ENCODE measurements around the gene ZFP62.
A peak's percentile ranks its signal among the peaks of the same experiment; 100 is the strongest.
"Not testable (repeated sequence)": the region's sequence is repeated elsewhere in the genome, so short reads cannot be mapped to it uniquely, and the experiment has no call there.

Gene ZFP62

GRCh38 chr5:180860887-180861822 is at the start of gene ZFP62:
ZFP62 (minus strand) TSS chr5:180861276; CDS start chr5:180861219, 57 bp downstream.
- peak; percentile 70 for DNase-seq (ENCODE audit: low read depth, low spot score)

GRCh38 chr5:180910735-180911134 is 49.7 kb upstream of the ZFP62 start:
- no peak for DNase-seq (ENCODE audit: low read depth, low spot score)

DNA sequence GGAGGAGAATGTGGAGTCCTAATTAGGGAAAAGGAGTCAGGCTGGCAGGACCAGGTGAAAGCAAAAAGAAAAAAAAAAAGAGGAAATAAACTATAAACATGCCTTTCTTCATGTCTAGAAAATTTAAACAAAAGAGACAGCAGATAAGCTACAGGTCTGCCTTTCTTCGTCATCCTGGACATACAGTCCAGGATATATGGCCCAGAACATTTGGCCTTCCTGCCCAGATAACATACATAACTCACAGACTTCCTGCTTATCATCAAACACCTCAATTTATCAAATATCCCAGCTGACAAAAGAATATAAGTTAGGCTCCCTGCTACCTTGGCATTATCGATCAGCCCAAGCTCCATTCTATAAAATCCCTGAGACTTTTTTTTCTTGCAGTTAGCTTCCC is 49.1 kb upstream of the ZFP62 start:
- DNase-seq (ENCODE audit: low read depth, low spot score): no peak

DNA sequence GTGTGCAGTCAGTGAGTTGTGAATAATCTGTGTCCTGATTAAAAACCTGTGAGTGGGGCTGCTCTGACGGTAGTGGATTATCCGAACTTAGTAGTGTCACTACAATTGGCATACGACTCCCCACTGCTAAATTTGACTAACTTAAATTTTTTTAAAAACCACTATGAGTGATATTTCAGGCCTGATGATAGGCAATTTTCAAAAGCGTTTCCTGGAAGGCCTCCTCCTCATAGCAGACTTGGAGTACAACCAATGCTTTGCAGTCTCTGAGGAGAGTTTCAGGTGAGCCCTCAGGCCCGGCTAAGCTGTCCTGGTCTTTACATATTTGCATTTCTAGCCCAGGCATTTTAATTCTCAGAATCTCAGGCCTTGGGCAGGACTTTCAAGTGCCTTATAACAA is 48.7 kb upstream of the ZFP62 start:
- DNase-seq (ENCODE audit: low read depth, low spot score): no peak

GRCh38 chr5:180908998-180909731 is 48.1 kb upstream of the ZFP62 start:
- DNase-seq (ENCODE audit: low read depth, low spot score): no peak

DNA sequence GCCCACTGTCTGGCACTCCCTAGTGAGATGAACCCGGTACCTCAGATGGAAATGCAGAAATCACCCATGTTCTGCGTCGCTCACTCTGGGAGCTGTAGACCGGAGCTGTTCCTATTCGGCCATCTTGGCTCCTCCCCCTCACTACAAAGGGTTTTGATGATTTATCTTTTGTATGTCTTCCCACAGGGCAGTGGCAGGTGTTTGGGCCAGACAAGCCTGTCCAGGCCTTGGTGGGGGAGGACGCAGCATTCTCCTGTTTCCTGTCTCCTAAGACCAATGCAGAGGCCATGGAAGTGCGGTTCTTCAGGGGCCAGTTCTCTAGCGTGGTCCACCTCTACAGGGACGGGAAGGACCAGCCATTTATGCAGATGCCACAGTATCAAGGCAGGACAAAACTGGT is 47.3 kb upstream of the ZFP62 start:
- no peak for DNase-seq (ENCODE audit: low read depth, low spot score)

GRCh38 chr5:180901319-180902009 is 40.4 kb upstream of the ZFP62 start:
- no peak for DNase-seq (ENCODE audit: low read depth, low spot score)

DNA sequence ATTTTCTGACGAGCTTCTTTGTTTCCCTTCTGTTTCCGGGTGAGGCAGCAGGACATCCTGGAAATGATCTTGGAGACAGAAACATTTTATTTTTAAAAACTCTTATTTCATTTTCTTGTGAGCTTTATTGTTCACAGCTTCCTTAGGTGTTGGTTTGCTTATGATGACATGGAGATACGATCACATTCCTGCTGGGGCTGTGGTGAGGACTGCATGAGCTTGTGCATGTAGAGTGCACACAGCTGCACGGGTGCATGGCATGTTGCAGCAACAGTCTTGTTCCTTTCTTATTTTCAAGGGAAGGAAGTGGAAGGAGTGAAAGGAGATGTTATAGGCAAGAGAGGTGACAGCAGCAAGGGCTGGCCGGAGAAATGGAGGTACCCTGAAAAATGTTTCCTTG is 39.1 kb upstream of the ZFP62 start:
- no peak for DNase-seq (ENCODE audit: low read depth, low spot score)

DNA sequence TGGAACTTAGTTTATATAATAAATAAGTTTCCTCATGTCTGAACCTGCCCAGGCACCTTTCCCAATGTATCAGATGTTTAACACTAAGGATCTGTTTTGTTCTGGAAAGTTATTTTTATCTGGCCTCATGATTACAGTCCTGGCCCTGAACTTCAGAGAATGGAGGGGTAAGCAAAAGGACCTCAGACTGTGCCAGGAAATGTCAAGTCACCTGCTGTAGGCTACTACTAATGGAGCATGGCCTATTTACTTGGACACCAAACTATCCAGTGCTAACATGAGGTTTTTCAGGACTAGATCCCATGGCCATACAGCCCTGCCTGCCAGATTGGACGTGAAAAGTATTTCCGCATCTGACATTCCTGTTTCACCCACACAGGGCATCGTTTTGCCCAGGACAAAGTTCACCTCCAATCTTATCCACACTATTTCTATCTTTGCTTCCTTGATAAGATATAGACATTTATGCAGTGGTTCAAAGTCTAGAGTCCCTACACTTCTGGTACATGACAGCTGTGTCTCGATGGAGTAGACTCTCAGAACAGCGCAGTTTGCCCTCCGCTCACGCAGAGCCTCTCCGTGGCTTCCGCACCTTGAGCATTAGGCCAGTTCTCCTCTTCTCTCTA is 37.7 kb upstream of the ZFP62 start, which contains the start of gene BTNL8:
Gene BTNL8 (plus strand): TSS at position 539 of the 626 bp plus-strand sequence. CDS start 152 bp downstream, outside the sequence.
- DNase-seq (ENCODE audit: low read depth, low spot score): no peak

DNA sequence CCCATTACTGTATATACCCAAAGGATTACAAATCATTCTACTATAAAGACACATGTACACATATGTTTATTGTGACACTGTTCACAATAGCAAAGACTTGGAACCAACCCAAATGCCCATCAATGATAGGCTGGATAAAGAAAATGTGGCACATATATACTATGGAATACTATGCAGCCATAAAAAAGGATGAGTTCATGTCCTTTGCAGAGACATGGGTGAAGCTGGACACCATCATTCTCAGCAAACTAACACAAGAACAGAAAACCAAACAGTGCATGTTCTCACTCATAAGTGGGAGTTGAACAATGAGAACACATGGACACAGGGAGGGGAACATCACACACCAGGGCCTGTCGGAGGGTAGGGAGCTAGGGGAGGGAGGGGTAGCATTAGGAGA is 34.3 kb upstream of the ZFP62 start:
- not testable (repeated sequence) for DNase-seq (ENCODE audit: low read depth, low spot score)

DNA sequence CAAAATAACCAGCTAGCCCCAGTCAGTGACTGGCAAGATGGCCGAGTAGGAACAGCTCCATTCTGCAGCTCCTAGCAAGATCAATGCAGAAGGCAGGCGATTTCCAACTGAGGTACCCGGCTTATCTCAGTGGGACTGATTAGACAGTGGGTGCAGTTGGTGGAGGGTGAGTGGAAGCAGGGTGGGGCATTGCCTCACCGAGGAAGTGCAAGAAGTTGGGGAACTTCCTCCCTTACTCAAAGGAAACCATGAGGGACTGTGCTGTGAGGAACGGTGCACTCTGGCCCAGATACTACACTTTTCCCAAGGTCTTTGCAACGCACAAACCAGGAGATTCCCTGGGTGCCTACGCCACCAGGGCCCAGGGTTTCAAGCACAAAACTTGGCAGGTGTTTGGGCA is 28.3 kb upstream of the ZFP62 start:
- DNase-seq (ENCODE audit: low read depth, low spot score): no peak

DNA sequence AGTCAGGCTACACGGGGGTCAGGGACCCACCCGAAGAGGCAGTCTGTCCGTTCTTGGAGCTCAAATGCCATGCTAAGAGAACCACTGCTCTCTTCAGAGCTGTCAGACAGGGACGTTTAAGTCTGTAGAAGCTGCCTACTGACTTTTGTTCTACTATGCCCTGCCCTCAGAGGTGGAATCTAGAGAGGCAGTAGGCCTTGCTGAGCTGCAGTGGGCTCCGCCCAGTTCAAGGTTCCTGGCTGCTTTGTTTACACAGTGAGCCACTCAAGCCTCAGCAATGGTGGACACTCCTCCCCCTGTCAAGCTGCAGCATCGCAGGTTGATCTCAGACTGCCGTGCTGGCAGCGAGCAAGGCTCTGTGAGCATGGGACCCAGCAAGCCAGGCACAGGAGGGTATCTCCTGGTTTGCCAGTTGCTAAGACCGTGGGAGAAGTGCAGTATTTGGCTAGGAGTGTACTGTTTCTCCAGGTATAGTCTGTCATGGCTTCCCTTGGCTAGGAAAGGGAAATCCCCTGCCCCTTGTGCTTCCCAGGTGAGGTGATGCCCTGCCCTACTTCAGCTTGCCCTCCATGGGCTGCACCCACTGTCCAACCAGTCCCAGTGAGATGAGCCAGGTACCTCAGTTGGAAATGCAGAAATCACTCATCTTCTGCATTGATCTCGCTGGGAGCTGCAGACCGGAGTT is 24.9 kb upstream of the ZFP62 start:
- DNase-seq (ENCODE audit: low read depth, low spot score): not testable (repeated sequence)

DNA sequence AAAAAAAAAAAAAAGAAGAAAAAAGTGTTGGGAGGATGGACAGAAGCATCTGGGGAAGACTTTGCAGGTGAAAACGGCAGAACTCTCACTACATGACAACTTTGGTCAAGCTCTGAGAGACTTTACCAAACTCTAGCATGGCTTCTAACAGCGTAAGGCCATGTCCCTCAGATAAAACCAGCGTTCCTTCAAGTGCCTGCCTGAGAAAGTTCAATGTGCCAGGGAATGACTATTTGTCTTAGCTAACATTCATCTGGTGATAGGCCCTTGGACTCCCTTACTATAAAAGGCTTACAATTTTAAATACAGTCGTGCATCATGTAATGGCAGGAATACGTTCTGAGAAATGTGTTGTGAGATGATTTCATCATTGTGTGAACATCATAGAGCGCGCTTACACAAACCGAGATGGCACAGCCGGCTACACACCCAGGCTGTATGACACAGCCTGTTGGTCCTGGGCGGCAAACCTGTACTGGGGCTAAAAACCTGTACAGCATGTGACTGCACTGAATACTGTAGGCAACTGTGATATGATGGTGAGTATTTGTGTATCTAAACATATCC is 14.9 kb upstream of the ZFP62 start:
- no peak for DNase-seq (ENCODE audit: low read depth, low spot score)

DNA sequence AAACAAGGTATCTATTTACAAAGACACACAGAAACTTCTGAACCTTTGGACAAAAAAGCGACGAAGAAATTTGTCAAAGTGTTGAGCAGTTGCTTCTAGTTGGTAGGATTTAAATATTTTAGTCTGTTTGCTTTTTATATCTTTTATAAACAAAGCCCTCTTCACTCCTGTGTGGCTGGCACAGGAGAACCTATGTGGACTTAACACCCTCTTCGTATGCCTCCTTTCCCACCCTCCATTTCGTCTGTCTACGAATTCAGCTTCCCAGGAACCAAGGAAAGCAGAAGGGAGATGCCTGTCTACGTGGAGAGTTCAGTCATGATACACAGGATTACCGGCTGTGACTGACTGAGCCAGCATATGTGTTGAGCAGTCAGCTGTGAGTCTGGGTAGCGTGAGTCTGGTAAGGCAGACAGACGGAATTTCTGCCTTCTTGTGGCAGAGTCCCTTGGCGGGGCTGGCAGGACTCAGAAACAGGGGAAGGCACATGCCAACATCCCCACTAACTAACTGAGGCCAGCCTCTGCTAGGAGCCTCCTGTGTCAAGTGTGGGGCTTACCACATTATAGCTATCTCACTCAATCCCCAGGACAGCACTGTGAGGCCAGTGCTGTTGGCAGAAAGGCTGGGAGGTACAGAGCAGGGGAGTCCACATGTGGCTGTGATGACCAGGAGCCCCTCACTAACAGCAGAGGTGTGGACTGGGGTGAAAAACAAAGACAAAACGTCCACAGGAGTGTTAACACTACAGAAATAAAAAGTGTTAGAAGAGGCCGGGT is 13.9 kb upstream of the ZFP62 start:
- no peak for DNase-seq (ENCODE audit: low read depth, low spot score)

DNA sequence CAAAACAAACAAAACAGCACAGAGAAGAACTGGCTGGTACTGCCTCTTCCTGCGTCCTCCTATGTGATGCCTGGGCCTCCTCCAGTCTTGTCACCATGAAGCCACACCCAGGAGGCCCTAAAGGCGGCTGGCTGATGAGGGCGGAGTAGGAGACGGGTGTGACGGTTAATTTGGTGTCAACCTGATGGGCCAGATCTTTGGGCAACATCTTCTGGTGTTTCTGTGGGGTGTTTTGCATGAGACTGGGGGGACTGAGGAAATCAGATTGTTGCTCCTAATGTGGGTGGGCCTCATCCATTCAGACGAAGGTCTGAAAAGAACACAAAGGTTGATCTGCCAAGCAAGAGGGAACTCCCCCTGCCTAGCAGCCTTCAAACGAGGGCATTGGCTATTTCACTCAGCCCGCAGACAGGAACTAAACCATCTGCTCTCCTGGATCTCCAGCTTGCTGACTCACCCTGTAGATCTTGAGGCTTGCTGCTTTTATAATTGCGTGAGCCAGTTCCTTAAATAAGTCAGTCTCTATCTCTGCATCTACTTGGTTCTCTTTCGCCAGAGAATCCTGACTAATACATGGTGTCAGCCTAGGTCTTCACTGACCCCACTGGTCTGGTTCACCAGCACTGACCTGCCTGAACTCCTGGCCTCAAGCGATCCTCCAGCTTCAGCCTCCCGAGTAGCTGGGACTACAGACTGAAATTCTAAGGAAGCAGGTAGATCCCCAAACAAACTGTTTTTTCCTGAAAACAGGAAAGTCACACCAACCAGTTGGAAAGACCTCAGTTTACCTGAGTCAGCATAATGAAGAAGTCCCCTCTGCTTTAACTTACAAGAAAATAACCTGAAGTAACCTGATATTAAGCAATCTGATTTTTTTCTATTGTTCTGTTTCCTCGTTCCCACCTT is 12.8 kb upstream of the ZFP62 start:
- DNase-seq (ENCODE audit: low read depth, low spot score): peak; percentile 5

DNA sequence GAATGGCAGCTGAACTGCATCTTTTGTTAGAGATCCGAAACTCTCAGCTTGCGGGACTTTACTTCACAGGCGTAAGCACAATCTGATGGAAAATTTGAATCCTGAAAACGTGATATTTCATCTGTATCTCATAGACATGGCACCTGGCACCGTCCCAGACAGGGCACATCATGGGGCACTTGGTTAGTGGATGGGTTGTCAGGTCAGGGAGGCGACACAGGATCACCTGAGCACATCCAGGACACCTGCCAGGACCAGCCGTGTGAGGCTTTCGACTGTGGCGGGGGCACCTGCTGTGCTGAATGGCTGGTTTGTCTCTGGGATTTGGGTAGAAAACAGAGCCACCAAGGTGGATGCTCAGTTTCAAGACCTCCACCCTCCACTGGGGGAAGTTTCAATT is 11.3 kb upstream of the ZFP62 start:
- DNase-seq (ENCODE audit: low read depth, low spot score): no peak

DNA sequence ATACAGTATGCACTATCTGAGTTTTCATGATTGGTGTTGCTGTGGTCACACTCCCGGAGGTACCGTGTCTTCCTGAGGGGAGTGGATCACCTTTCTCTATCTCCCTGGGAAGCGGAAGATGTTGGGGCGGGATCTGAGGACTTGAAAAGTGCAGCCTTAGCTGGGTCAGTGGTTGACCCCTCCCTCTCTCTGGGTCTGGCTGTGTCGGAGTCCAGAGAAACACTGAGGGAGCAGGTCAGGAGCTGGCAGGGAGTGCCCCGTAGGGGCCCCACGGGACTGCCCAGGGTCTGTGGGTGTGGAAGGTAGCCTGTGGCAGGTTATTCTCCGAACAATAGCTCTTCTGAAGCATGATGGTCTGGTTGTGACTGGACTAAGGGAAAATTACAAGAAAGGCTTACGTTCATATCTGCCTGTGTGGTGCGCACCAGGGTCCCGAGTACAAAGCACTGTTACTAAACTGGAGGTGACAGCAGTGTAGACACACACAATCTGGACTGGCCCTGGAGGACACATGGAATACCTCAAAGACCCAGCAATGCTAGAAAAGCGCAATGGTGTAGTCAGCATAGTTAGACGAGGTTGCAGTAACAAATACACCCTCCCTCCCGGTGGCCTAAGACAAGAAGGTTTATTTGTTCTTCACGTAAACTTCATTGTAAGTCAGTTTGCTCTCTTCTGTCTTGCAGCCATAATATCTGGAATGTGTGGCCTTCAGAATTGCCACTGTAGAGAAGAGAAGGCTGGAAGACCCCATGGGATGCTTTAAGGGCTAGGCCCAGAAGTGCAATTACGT is 9.4 kb upstream of the ZFP62 start:
- no peak for DNase-seq (ENCODE audit: low read depth, low spot score)

- DNase-seq (ENCODE audit: low read depth, low spot score): no peak
Measured at GRCh38 chr5:180869587-180869986, 8.5 kb upstream of the ZFP62 start.

All from activated CD4-positive, CD25-positive, alpha-beta regulatory T cell treated with anti-CD3 and anti-CD28 coated beads, Interleukin-2, amount 50 U/mL, for 16 hours (primary cell).